Ectodermal cell (in vitro differentiated cells): Measurements from ENCODE around the gene VPS13A.
"Not testable (repeated sequence)": the region's sequence is repeated elsewhere in the genome, so short reads cannot be mapped to it uniquely, and the experiment has no call there.

Experiments used
- H3K27ac ChIP-seq: 2 replicates; pipeline ENCODE4 v1.7.0; 2013; ENCODE audit warnings: mild to moderate bottlenecking, low read depth, low read length; ENCODE audit not compliant: insufficient read depth, poor library complexity, severe bottlenecking
- H3K27me3 ChIP-seq: 2 replicates; pipeline ENCODE4 v1.7.0; 2013; ENCODE audit warnings: mild to moderate bottlenecking, low read length; ENCODE audit not compliant: insufficient read depth, control insufficient read depth, poor library complexity, severe bottlenecking
- H3K36me3 ChIP-seq: one replicate; pipeline ENCODE4 v1.7.0; 2013; ENCODE audit warnings: low read length; ENCODE audit not compliant: control insufficient read depth, insufficient read depth
- H3K4me1 ChIP-seq: one replicate; pipeline ENCODE4 v1.7.0; 2013; ENCODE audit warnings: low read length; ENCODE audit not compliant: control insufficient read depth, insufficient read depth
- H3K4me3 ChIP-seq: 2 replicates; pipeline ENCODE4 v1.7.0; 2013; ENCODE audit warnings: low read depth, low read length, control low read depth; ENCODE audit not compliant: insufficient read depth
- H3K9me3 ChIP-seq: 2 replicates; pipeline ENCODE4 v1.7.0; 2013; ENCODE audit warnings: mild to moderate bottlenecking, low read length, moderate library complexity; ENCODE audit not compliant: control insufficient read depth
- WGBS, 2 experiments: methylation state at CpG; one replicate each; pipeline ENCODE4 v1.1.7; 2013; ENCODE audit warnings: missing lambda C conversion rate in 2 of 2; 5-methylcytosine and 5-hydroxymethylcytosine counted together

Gene VPS13A

GRCh38 chr9:77433675-77434445, 256.5 kb downstream of the VPS13A start:
- WGBS, 2 experiments: 70% methylated on average over 21 of the region's 21 CpGs
- H3K27me3 ChIP-seq: peaks cover 5% of the 10 kb centered on the region
- H3K9me3 ChIP-seq: no peaks in the 10 kb centered on the region
- H3K36me3 ChIP-seq: no peaks in the 10 kb centered on the region
- no peak overlapping the region for H3K27ac ChIP-seq
- H3K4me3 ChIP-seq: no peak overlapping the region
- no peaks in the 10 kb centered on the region for H3K4me1 ChIP-seq

GRCh38 chr9:77435277-77435676, 257.9 kb downstream of the VPS13A start:
- no peaks in the 10 kb centered on the region for H3K36me3 ChIP-seq
- peaks cover 4% of the 10 kb centered on the region for H3K4me1 ChIP-seq
- WGBS, 2 experiments: 89 to 93% methylated on average over 1 to 4 of the region's 4 CpGs
- H3K4me3 ChIP-seq: no peak overlapping the region
- peaks cover 5% of the 10 kb centered on the region for H3K27me3 ChIP-seq
- H3K9me3 ChIP-seq: no peaks in the 10 kb centered on the region
- no peak overlapping the region for H3K27ac ChIP-seq

- peaks cover 5% of the 10 kb centered on the region for H3K4me1 ChIP-seq
- H3K36me3 ChIP-seq: no peaks in the 10 kb centered on the region
- H3K4me3 ChIP-seq: no peak overlapping the region
- H3K27me3 ChIP-seq: peaks cover 5% of the 10 kb centered on the region
- H3K27ac ChIP-seq: no peak overlapping the region
- WGBS, 2 experiments: 91 to 93% methylated on average over 3 of the region's 3 CpGs
- no peaks in the 10 kb centered on the region for H3K9me3 ChIP-seq
Observed at GRCh38 chr9:77435688-77436087, 258.4 kb downstream of the VPS13A start.

GRCh38 chr9:77438653-77439052, 261.3 kb downstream of the VPS13A start:
- Histone ChIP-seq H3K27me3 (peaks cover 5% of the 10 kb centered on the region), H3K9me3 (no peaks in the 10 kb centered on the region), H3K4me1 (peaks cover 5% of the 10 kb centered on the region), H3K36me3 (no peaks in the 10 kb centered on the region), H3K4me3 (no peak overlapping the region), H3K27ac (no peak overlapping the region)
- 94 to 96% methylated on average over 3 of the region's 3 CpGs for WGBS, 2 experiments

- Histone ChIP-seq H3K4me3 (no peak overlapping the region), H3K9me3 (no peaks in the 10 kb centered on the region), H3K36me3 (no peaks in the 10 kb centered on the region), H3K27me3 (no peaks in the 10 kb centered on the region), H3K27ac (no peak overlapping the region), H3K4me1 (peaks cover 5% of the 10 kb centered on the region)
- WGBS, 2 experiments: 6 to 13% methylated on average over 10 of the region's 10 CpGs
Observed at GRCh38 chr9:77440057-77440456, 262.7 kb downstream of the VPS13A start.

GRCh38 chr9:77441124-77441523, 263.8 kb downstream of the VPS13A start:
- H3K4me3 ChIP-seq, H3K27me3 ChIP-seq, H3K4me1 ChIP-seq, H3K9me3 ChIP-seq, H3K27ac ChIP-seq, H3K36me3 ChIP-seq: not testable (repeated sequence)
- 72 to 77% methylated on average over 5 of the region's 7 CpGs for WGBS, 2 experiments

GRCh38 chr9:77442436-77442835, 265.1 kb downstream of the VPS13A start:
- no peaks in the 10 kb centered on the region for H3K9me3 ChIP-seq

GRCh38 chr9:77447646-77448045, 270.3 kb downstream of the VPS13A start:
- WGBS, 2 experiments: 100% methylated on average over 1 of the region's 1 CpG
- no peaks in the 10 kb centered on the region for H3K4me1 ChIP-seq
- no peaks in the 10 kb centered on the region for H3K9me3 ChIP-seq
- H3K36me3 ChIP-seq: no peaks in the 10 kb centered on the region
- no peak overlapping the region for H3K27ac ChIP-seq
- H3K27me3 ChIP-seq: no peaks in the 10 kb centered on the region
- no peak overlapping the region for H3K4me3 ChIP-seq

More at GRCh38 chr9:77442436-77442835, 265.1 kb downstream of the VPS13A start:
- H3K4me1 ChIP-seq: peaks cover 5% of the 10 kb centered on the region
- H3K27ac ChIP-seq: no peak overlapping the region
- no peaks in the 10 kb centered on the region for H3K36me3 ChIP-seq
- WGBS, 2 experiments: 89 to 92% methylated on average over 1 of the region's 1 CpG
- no peak overlapping the region for H3K4me3 ChIP-seq
- H3K27me3 ChIP-seq: no peaks in the 10 kb centered on the region

GRCh38 chr9:77449240-77450084, 272.1 kb downstream of the VPS13A start:
- Histone ChIP-seq H3K27me3 (no peaks in the 10 kb centered on the region), H3K36me3 (no peaks in the 10 kb centered on the region), H3K4me3 (no peak overlapping the region), H3K4me1 (no peaks in the 10 kb centered on the region), H3K27ac (no peak overlapping the region), H3K9me3 (no peaks in the 10 kb centered on the region)
- 94 to 95% methylated on average over 11 of the region's 12 CpGs for WGBS, 2 experiments

- Histone ChIP-seq H3K4me1 (no peaks in the 10 kb centered on the region), H3K27ac (no peak overlapping the region), H3K9me3 (no peaks in the 10 kb centered on the region), H3K27me3 (no peaks in the 10 kb centered on the region), H3K4me3 (no peak overlapping the region), H3K36me3 (no peaks in the 10 kb centered on the region)
- 94 to 95% methylated on average over 4 of the region's 4 CpGs for WGBS, 2 experiments
Observed at GRCh38 chr9:77450085-77450475, 272.7 kb downstream of the VPS13A start.
